ENCODE data around the gene MAP3K9. TPM values are rescaled to one million over a fixed set of nuclear protein-coding genes. Genes with fewer than 3 reads are reported as not detected.

MAP3K9 gene
- total and polyA plus RNA-seq, 2 of the 8 experiments (the other 6 are each of a cell fraction or from before 2014, with no cell fraction given) = 9.8 to 24.7 TPM

- TF ChIP-seq PHF8 (conservative IDR thresholded peaks at IDR 0.05; ENCODE audit: low read depth, low read length) = no peak
Observed at GRCh38 chr14:70847406-70848090, 38.2 kb upstream of the MAP3K9 start (continued).

Data from H1 (cell line).